SK-N-SH (cell line): ENCODE results near the gene ZNF526.

Experiments used
- ELF1 ChIP-seq: IDR thresholded peaks from 2 replicates; pipeline ENCODE4 v1.4.0; 2012
- EP300 ChIP-seq, 2 experiments: IDR thresholded peaks; 2 replicates each; pipeline versions ENCODE4 v1.4.0 to v1.6.1; 2012; ENCODE audit warnings: borderline replicate concordance in 1 of 2, low read depth in 1 of 2, low read length in 1 of 2
- EZH2phosphoT487 ChIP-seq: fragments of 200-600 bp; sonication (generic); IDR thresholded peaks from 2 replicates; pipeline ENCODE4 v1.6.1; 2017; ENCODE audit warnings: low read depth, mixed run types, mild to moderate bottlenecking, antibody characterized with exemption, moderate library complexity, borderline replicate concordance
- FOSL2 ChIP-seq: IDR thresholded peaks from 2 replicates; pipeline ENCODE4 v1.4.0; 2012; ENCODE audit warnings: low read depth, mild to moderate bottlenecking, moderate library complexity, borderline replicate concordance
- JUND ChIP-seq: IDR thresholded peaks from 2 replicates; pipeline ENCODE4 v1.4.0; 2012
- MEF2A ChIP-seq: IDR thresholded peaks from 2 replicates; pipeline ENCODE4 v1.4.0; 2012; ENCODE audit warnings: low read depth, borderline replicate concordance
- RFX5 ChIP-seq: IDR thresholded peaks from 2 replicates; pipeline ENCODE4 v1.6.1; 2012; ENCODE audit warnings: mild to moderate bottlenecking, improper control_type of control experiment, low read length
- RXRA ChIP-seq: IDR thresholded peaks from 2 replicates; pipeline ENCODE4 v1.4.0; 2012; ENCODE audit warnings: low read depth, mild to moderate bottlenecking, borderline replicate concordance
- YY1 ChIP-seq: IDR thresholded peaks from 2 replicates; pipeline ENCODE4 v1.4.0; 2012; ENCODE audit warnings: low read depth, mild to moderate bottlenecking
- TF ChIP-seq, protein P1 (sequence below): fragments of 200-600 bp; sonication (generic); IDR thresholded peaks from 2 replicates; pipeline ENCODE4 v1.6.1; 2017; ENCODE audit warnings: antibody characterized with exemption, mild to moderate bottlenecking, moderate library complexity

DNA sequence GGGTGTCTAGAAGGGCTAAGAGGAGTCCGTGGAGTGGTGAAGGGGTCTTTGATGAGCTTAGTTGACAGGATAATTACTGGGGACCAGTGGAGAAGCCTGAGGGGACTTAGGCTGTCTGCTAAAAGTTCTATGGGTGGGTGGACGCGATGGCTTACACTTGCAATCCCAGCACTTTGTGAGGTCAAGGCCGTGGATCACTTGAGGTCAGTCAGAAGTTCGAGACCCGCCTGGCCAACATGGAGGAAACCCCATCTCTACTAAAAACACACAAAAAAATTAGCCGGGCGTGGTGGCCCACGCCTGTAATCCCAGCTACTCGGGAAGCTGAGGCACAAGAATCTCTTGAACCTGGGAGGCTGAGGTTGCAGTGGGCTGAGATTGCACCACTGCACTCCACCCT lies 25.1 kb downstream of the ZNF526 start:
- TF ChIP-seq EP300 (IDR thresholded peaks at IDR 0.05; ENCODE audit: borderline replicate concordance in 1 of 2, low read depth in 1 of 2, low read length in 1 of 2) = no peak
- TF ChIP-seq JUND = no peak
- TF ChIP-seq, protein P1, sequence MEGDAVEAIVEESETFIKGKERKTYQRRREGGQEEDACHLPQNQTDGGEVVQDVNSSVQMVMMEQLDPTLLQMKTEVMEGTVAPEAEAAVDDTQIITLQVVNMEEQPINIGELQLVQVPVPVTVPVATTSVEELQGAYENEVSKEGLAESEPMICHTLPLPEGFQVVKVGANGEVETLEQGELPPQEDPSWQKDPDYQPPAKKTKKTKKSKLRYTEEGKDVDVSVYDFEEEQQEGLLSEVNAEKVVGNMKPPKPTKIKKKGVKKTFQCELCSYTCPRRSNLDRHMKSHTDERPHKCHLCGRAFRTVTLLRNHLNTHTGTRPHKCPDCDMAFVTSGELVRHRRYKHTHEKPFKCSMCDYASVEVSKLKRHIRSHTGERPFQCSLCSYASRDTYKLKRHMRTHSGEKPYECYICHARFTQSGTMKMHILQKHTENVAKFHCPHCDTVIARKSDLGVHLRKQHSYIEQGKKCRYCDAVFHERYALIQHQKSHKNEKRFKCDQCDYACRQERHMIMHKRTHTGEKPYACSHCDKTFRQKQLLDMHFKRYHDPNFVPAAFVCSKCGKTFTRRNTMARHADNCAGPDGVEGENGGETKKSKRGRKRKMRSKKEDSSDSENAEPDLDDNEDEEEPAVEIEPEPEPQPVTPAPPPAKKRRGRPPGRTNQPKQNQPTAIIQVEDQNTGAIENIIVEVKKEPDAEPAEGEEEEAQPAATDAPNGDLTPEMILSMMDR = no peak
- no peak for TF ChIP-seq EZH2phosphoT487
- TF ChIP-seq RFX5 = no peak
- TF ChIP-seq RXRA = no peak
- TF ChIP-seq ELF1 = no peak
- no peak for TF ChIP-seq YY1
- no peak for TF ChIP-seq FOSL2
- TF ChIP-seq MEF2A = no peak
